HFF-Myc (cell line): ENCODE results near the gene PLCB1.

Source experiments
- DNase-seq: peaks from one replicate; pipeline ENCODE4 v3.0.0-alpha.2; 2011; ENCODE audit warnings: low read depth; ENCODE audit errors: extremely low read depth
- H3K4me3 ChIP-seq: replicated peaks from 2 replicates; pipeline ENCODE4 v1.5.1; 2011; ENCODE audit warnings: low read depth, mild to moderate bottlenecking, control low read depth, low read length
- CTCF ChIP-seq: IDR thresholded peaks from 2 replicates; pipeline ENCODE4 v1.5.1; 2012; ENCODE audit warnings: mild to moderate bottlenecking, low read depth, low read length, control low read depth; ENCODE audit errors: missing control alignments

Gene PLCB1

GRCh38 chr20:8652396-8652795 is 520.3 kb downstream of the PLCB1 start:
- no peak overlapping the region for H3K4me3 ChIP-seq
- no peak for TF ChIP-seq CTCF
- no peak for DNase-seq

GRCh38 chr20:8654486-8654885 is 522.4 kb downstream of the PLCB1 start:
- DNase-seq = no peak
- TF ChIP-seq CTCF = no peak
- H3K4me3 ChIP-seq = no peak overlapping the region

DNA sequence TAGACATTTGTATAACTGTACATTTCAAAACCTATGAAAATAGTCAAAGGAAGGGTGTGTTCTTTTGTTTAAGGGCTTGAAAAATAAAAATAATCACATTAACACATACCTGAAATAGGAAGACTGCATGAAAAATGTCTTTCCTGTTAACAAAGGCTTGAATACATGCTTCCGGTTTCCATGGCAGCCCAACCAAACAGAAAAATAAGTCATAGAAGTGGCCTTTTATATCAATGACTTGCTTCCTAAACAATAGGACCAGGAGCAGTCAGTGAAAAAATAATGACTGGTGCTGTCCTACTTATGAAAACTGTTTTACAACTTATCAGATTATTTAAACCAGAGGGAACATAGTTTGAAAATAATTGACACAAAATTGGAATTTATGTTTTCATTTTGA is 524.3 kb downstream of the PLCB1 start:
- H3K4me3 ChIP-seq = no peak overlapping the region
- TF ChIP-seq CTCF = no peak
- DNase-seq = no peak

DNA sequence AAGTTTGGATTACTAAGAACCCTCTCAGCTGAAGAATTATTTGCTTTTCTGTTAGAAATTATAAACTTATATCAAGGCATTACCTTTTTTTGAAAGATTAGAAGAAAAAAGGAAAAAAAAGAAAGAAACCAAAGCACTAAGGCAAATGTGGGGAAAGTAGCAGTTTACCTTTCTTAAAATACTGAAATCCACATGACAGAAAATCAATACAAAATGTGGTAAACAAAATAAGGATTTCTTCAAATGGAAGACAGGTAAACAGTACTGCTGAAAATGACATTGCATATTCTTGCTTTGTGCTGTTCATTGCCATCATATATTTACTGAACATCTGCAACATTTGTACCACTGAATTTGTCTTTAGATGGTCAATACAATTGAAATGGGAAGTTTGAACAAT is 525.6 kb downstream of the PLCB1 start:
- no peak for DNase-seq
- TF ChIP-seq CTCF = no peak
- no peak overlapping the region for H3K4me3 ChIP-seq

DNA sequence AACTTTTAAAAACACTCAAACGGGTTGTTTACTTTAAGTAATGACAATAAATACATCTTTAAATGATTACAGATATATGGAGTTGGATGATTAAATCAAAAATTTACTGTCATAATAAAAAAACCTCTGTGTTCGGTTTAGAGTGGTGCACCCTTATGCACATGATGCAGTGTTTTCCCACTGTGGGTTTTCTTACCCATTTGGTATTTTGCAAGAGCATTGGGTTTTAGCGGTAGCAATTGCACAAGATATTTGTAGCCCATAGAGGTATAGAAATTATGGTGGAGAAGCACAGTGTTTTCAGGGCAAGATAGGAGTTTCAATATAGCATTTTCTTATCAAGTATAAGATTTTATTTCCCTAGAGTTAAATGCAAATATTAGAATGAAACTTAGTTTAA is 526.0 kb downstream of the PLCB1 start:
- no peak for DNase-seq
- no peak for TF ChIP-seq CTCF
- no peak overlapping the region for H3K4me3 ChIP-seq

GRCh38 chr20:8661229-8661952 is 529.3 kb downstream of the PLCB1 start:
- no peak for TF ChIP-seq CTCF
- no peak overlapping the region for H3K4me3 ChIP-seq
- no peak for DNase-seq

DNA sequence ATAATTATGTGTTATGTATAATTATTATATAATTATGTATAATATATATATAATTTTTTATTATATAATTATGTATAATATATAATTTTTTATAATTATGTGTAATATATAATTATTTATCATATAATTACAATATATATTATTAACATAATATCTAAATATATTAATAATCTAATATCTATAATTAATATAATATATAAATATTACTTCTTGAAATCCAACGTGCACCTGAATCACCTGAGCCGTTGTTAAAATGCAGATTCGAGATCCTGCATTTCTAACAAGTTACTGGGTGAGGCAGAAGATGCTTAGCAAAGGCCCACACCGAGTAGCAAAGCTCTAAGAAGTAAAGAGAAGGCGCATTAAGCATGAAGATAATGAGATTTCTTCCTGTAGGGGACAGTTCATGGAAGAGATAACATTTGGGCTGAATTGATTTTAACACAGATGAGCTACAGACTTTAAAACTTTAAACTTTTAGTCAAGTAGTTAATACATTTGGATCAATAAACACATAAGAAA is 530.4 kb downstream of the PLCB1 start:
- no peak overlapping the region for H3K4me3 ChIP-seq
- DNase-seq = no peak
- TF ChIP-seq CTCF = no peak
